Left ventricle myocardium superior (tissue), 1 donor: Measurements from ENCODE around the gene SH3RF3. TPM values are rescaled to one million over a fixed set of nuclear protein-coding genes. Genes with fewer than 3 reads are reported as not detected.

Source experiments
- ATAC-seq: fragments of 200-7000 bp; cut with Tn5 transposase; one replicate; pipeline ENCODE4 v1.9.1; 2020; ENCODE audit warnings: mild to moderate bottlenecking, moderate library complexity
- DNase-seq: peaks from one replicate; pipeline ENCODE4 v3.0.0-alpha.2; 2020
- intact Hi-C: fragments of 100-400 bp; cut with micrococcal nuclease; formaldehyde crosslinking; loops from one replicate; pipeline ENCODE4 v1.11.0; 2022
- total RNA-seq: library from RNA; stranded (reverse); fragmentation: NEBNext Ultra II Directional; extraction: Animal tissue kit (Norgen Biotek cat#: 25700); gene quantifications from one replicate; pipeline ENCODE4 v1.2.1, GENCODE V29; 2021
- donor health status: DM: no; HTN: yes; CAD: no; lungs with severe emphysema.

The SH3RF3 gene
- total RNA-seq, 1 donor from 2014 or later = 7.4 TPM

GRCh38 chr2:109493176-109493935 lies 364.4 kb downstream of the SH3RF3 start:
- intact Hi-C loops = no loop called here
- DNase-seq = no peak
- no peak for ATAC-seq

- intact Hi-C loops = no loop called here
- ATAC-seq (no peak), DNase-seq (no peak)
Measured at GRCh38 chr2:109494351-109494750, 365.3 kb downstream of the SH3RF3 start.

GRCh38 chr2:109497463-109497862 lies 368.5 kb downstream of the SH3RF3 start:
- intact Hi-C loops = no loop called here
- ATAC-seq (no peak), DNase-seq (no peak)

DNA sequence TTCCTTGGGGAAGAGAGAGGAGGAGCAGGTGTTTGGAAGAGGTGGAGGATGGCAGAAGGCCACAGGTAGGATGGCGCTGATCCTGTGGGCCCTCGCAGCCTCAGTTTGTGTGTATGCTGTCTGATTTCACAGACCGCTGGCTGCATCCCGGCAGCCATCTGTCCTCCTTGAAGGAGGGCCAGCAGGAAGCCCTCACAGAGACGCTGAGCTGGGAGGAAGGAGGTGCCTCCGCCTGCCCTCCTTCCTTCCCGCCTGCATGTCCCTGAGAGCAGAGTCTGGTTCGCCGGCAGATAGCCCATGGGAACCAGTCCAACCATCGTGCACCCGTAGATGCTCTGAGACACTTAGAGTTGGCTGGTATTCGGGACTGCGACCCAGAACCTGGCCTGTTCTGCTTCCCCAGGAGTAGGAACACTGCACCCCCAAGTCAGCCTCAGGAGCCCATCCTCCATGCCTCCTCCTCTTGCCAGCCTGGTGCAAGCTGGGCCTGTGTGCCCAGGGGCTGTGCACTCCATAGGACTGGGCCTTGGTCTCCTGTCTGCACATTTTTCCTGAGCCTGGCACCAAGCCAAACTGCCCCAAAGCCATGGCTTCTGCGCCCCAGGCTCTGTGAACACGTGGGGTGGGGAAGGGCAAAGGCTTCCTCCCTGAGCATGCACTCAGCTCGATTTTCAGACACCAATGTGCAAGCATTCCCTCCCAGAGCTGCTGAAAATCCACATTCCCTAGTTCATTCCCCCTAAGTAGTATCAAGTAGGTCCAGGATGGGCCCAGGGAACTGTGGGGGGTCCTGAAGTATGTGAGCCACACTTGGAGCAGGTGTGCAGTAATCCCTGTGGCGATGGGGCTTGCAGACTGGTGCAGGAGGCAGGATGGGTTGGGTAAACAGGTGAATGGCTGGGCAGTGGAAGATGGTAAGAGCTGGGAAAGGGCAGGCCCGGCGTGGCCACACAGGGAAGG lies 369.2 kb downstream of the SH3RF3 start:
- ATAC-seq (peak; percentile 54), DNase-seq (peak; percentile 60)
- intact Hi-C loops = no loop called here

DNA sequence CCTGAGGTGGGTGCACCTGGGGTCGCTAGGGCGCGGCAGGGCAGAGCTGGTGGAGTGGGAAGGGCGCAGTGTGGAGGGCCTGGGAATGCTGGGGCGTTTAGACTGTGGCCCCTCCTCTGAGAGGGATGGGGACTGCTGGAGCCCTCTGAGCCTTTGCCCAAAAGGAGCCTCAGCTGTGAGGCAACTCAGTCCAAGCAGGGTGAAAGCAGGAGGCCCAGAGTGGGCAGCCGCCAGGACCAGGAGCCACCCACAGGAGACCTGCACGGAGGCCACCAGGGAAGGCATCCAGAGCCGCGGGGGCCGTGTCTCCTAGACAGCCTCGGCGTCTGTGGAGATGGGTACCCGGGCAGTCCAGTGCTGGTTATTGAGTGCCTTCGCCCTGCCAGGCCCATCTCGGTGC lies 369.9 kb downstream of the SH3RF3 start:
- intact Hi-C loops = no loop called here
- DNase-seq (no peak), ATAC-seq (no peak)

GRCh38 chr2:109499566-109499965 lies 370.6 kb downstream of the SH3RF3 start:
- ATAC-seq = peak; percentile 16
- no peak for DNase-seq
- intact Hi-C loops = no loop called here

DNA sequence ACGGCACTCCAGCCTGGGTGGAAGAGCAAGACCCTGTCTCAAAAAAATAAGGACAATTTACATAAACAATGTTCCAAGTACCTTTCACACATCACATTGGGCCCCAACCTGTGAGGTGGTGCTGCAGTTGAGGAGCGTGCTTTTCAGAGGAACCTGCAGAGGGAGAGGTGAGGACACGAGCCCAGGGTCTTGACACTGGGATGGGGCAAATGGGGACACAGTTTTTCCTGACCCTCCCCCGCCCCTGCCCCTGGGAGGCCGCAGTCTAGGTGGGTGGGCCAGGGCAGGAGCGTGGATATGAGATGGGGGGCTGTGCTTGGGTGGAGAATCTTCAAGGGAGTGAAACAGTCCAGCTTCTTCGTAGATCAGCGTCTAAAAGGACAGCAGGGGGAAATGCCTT lies 371.9 kb downstream of the SH3RF3 start:
- DNase-seq = no peak
- ATAC-seq = no peak
- intact Hi-C loops = no loop called here

- intact Hi-C loops = no loop called here
- no peak for DNase-seq
- ATAC-seq = no peak
Measured at GRCh38 chr2:109501461-109501860, 372.5 kb downstream of the SH3RF3 start.

GRCh38 chr2:109503191-109503590 lies 374.2 kb downstream of the SH3RF3 start:
- intact Hi-C loops = no loop called here

GRCh38 chr2:109507217-109507616 lies 378.2 kb downstream of the SH3RF3 start:
- no peak for DNase-seq
- no peak for ATAC-seq
- intact Hi-C loops = no loop called here

More at GRCh38 chr2:109503191-109503590, 374.2 kb downstream of the SH3RF3 start:
- DNase-seq (no peak), ATAC-seq (no peak)

DNA sequence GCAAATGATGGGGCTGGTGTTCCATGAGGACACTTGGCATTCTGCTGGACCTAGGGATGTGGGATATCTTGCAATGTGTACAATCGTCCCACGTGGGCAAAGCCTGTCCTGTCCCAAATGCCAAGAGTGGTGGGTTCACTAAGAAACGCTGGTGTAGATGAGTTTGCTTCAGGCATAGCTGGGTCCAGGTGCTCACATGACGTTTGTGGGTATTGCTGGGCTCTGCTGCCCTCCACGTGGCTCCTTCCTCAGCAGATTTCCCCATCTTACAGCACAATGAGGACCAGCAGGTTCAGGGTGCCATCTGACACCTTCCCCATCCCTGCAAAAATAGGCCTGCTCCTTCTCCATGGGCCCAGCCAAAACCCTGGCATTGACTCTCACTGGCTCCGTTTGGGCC lies 378.8 kb downstream of the SH3RF3 start:
- intact Hi-C loops = no loop called here
- DNase-seq = no peak
- ATAC-seq = no peak

DNA sequence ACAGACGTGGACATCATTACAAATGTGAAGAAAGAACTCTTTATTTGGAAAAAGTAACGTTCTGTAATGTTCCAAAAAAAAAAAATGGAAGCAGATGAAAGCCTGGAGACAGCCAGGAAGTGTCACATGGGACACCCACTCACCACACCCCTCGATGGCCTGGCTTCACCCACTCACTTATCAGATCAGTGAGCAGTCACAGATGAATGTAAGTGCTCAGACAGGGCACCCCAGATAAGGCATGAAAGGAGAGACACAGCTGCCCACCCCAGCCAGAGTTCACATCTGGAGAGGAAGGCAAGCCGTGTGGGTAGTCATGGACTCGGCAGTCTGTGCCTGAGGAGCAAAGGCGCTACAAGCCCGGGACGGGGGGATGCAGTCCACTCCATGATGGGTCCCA lies 379.6 kb downstream of the SH3RF3 start:
- DNase-seq (no peak), ATAC-seq (no peak)
- intact Hi-C loops = no loop called here

- intact Hi-C loops = loop anchor here (10.0 kb wide), 1 partner anchor 386 kb away; the partner anchor contains the start of gene SH3RF3
Measured at GRCh38 chr2:109510136-109511028, 381.4 kb downstream of the SH3RF3 start.

GRCh38 chr2:109511168-109511567 lies 382.2 kb downstream of the SH3RF3 start:
- intact Hi-C loops = loop anchor here (10.0 kb wide), 1 partner anchor 386 kb away; the partner anchor contains the start of gene SH3RF3
- DNase-seq (no peak), ATAC-seq (no peak)

More at GRCh38 chr2:109510136-109511028, 381.4 kb downstream of the SH3RF3 start:
- peak; percentile 73 for ATAC-seq
- peak; percentile 84 for DNase-seq

- intact Hi-C loops = loop anchor here (10.0 kb wide), 1 partner anchor 387 kb away; the partner anchor contains the start of gene SH3RF3
- DNase-seq (no peak), ATAC-seq (no peak)
Measured at GRCh38 chr2:109512076-109512475, 383.1 kb downstream of the SH3RF3 start.

- intact Hi-C loops = loop anchor here (10.0 kb wide), 1 partner anchor 388 kb away; the partner anchor contains the start of gene SH3RF3
Measured at GRCh38 chr2:109513230-109513629, 384.2 kb downstream of the SH3RF3 start.

GRCh38 chr2:109513749-109514588 lies 385.0 kb downstream of the SH3RF3 start:
- ATAC-seq = peak; percentile 57
- no peak for DNase-seq
- intact Hi-C loops = loop anchor here (10.0 kb wide), 1 partner anchor 389 kb away; the partner anchor contains the start of gene SH3RF3

More at GRCh38 chr2:109513230-109513629, 384.2 kb downstream of the SH3RF3 start:
- ATAC-seq = no peak
- DNase-seq = no peak

- no peak for DNase-seq
- intact Hi-C loops = loop anchor here (10.0 kb wide), 1 partner anchor 390 kb away; the partner anchor contains the start of gene SH3RF3
Measured at GRCh38 chr2:109514857-109515256, 385.9 kb downstream of the SH3RF3 start.

More at GRCh38 chr2:109514857-109515256, 385.9 kb downstream of the SH3RF3 start:
- ATAC-seq = no peak
